BE2C (cell line): ENCODE data around the gene PDE6A.

Experiments used
- DNase-seq: peaks from one replicate; pipeline ENCODE4 v3.0.0-alpha.2; 2020
- H3K27me3 ChIP-seq: fragments of 250-450 bp; sonication (Bioruptor Pico); 2 replicates; pipeline ENCODE4 v1.5.1; 2020; ENCODE audit warnings: mild to moderate bottlenecking
- H3K36me3 ChIP-seq: fragments of 250-450 bp; sonication (Bioruptor Pico); 2 replicates; pipeline ENCODE4 v1.5.1; 2020; ENCODE audit warnings: mild to moderate bottlenecking
- H3K4me1 ChIP-seq: fragments of 250-450 bp; sonication (Bioruptor Pico); 2 replicates; pipeline ENCODE4 v1.5.1; 2020
- H3K4me3 ChIP-seq: 2 replicates; pipeline ENCODE4 v1.5.1; 2011; ENCODE audit warnings: low read depth, low read length
- H3K9me3 ChIP-seq: fragments of 250-450 bp; sonication (Bioruptor Pico); 2 replicates; pipeline ENCODE4 v1.5.1; 2020
- TF ChIP-seq, protein P1 (sequence below): IDR thresholded peaks from 2 replicates; pipeline ENCODE4 v1.5.1; 2012; ENCODE audit warnings: mild to moderate bottlenecking, low read depth, low read length

PDE6A gene

DNA sequence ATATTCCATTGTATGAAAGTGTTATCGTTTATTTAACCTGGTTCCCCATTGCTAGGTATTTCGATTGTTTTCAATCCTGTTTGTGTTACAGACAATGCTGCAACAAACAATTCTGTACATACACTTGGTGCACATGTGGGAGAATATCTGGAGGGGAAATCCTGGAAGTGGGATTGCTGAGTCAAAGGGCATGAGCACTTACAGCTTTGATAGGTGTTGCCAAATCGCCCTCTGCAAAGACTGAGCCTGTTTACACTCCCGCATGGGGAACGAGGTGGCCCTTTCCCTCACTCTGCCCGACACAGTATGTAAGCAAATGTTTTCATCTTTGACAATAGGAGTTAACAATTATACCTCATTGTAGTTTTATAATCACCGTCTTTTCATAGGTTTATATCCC, 66.2 kb downstream of the PDE6A start:
- TF ChIP-seq, protein P1, sequence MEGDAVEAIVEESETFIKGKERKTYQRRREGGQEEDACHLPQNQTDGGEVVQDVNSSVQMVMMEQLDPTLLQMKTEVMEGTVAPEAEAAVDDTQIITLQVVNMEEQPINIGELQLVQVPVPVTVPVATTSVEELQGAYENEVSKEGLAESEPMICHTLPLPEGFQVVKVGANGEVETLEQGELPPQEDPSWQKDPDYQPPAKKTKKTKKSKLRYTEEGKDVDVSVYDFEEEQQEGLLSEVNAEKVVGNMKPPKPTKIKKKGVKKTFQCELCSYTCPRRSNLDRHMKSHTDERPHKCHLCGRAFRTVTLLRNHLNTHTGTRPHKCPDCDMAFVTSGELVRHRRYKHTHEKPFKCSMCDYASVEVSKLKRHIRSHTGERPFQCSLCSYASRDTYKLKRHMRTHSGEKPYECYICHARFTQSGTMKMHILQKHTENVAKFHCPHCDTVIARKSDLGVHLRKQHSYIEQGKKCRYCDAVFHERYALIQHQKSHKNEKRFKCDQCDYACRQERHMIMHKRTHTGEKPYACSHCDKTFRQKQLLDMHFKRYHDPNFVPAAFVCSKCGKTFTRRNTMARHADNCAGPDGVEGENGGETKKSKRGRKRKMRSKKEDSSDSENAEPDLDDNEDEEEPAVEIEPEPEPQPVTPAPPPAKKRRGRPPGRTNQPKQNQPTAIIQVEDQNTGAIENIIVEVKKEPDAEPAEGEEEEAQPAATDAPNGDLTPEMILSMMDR: no peak
- Histone ChIP-seq H3K4me1 (no peaks in the 10 kb centered on the region), H3K36me3 (no peaks in the 10 kb centered on the region), H3K9me3 (no peaks in the 10 kb centered on the region), H3K27me3 (no peaks in the 10 kb centered on the region), H3K4me3 (no peak overlapping the region)
- DNase-seq: no peak

DNA sequence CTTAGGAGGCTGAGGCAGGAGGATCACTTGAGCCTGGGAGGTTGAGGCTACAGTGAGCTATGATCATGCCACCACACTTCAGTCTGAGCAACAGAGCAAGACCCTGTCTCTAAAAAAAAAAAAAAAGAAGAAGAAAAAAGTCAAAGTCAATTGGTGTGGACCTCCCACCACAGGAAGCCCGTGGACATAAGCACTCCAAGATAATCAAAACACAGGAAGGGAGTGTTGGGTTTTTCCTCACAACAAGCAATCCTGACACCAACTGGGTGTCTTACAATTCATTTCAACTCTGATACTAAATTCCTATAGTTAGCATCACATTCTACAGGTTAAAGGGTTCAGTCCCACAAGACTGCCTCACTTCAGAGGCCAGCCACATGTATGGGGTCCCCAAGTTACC, 70.7 kb downstream of the PDE6A start:
- no peak for DNase-seq
- TF ChIP-seq, protein P1: no peak
- H3K4me3 ChIP-seq: no peak overlapping the region

DNA sequence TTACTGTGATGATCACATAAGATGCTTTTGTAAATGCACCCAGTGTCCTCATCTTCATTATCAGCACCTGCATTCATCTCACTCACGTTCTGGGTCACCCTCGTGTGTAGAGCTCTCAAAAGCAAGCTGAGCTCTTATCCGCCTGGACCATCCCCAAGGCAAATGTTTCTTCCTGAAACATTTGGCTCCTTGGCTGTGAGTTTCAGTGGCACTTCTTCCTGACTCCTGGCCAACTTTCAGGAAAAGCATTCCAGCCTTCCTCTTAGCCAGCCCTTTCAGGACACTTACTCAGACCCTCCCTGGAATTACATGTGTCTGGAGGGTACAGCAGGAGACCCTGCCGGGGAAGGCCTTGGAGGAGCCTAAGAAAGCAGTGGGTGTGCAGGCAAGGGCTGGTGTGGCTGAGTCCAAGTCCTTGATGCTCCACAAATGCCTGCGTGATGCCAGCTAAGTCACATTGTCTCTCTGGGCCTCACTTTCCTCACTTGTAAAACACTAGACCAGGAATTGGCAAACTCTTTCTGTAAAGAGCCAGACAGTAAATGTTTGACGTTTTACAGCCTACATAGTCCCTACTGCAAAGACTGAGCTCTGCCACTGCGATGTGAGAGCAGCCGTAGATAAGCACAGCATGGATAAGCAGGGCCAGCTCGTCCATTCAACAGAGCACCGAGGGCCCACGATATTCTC, 72.1 kb downstream of the PDE6A start:
- H3K4me3 ChIP-seq: no peak overlapping the region
- no peaks in the 10 kb centered on the region for H3K4me1 ChIP-seq
- no peaks in the 10 kb centered on the region for H3K36me3 ChIP-seq
- DNase-seq: no peak
- TF ChIP-seq, protein P1: no peak
- H3K9me3 ChIP-seq: no peaks in the 10 kb centered on the region
- no peaks in the 10 kb centered on the region for H3K27me3 ChIP-seq

More for the DNA sequence above, 70.7 kb downstream of the PDE6A start:
- H3K27me3 ChIP-seq: no peaks in the 10 kb centered on the region
- no peaks in the 10 kb centered on the region for H3K9me3 ChIP-seq
- no peaks in the 10 kb centered on the region for H3K36me3 ChIP-seq
- H3K4me1 ChIP-seq: no peaks in the 10 kb centered on the region

DNA sequence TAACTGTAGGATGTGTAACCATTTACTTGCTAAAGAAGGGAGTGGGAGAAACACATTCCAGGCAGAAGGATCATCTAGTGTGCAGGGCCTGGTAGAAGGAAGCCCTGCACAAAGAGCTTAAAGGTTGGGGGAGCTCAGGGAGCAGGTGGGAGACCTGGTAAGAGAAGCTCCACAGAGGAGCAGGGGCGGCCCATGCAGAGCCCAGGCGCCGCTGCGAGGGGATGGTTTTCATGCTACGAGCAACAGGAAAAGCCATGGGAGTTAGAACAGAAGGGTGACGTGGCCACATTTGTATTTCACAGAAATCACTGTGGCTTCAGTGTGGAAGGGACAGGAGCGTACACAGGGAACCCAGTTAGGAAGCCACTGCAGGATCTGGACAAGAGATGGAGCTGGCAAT, 73.1 kb downstream of the PDE6A start:
- no peak for DNase-seq
- TF ChIP-seq, protein P1: no peak

DNA sequence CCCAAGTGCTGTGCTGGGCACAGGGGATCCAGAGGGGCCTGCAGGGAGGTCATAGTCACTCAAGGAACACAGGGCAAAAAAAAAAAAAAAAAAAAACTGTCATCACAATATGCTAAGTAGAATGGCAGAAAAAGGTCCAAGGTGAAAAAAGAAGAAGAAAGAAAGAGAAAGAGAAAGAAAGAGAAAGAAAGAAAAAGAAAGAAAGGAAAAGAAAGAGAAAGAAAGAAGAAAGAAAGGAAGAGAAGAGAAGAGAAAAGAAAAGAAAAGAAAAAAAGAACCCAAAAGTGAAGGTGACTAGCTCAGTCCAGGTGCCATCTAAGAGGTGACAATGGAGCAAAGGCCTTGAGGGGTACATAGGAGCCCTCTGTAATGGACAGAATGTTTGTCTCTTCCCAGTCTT, 73.9 kb downstream of the PDE6A start:
- H3K36me3 ChIP-seq: no peaks in the 10 kb centered on the region
- H3K4me1 ChIP-seq: no peaks in the 10 kb centered on the region
- H3K27me3 ChIP-seq: no peaks in the 10 kb centered on the region
- H3K9me3 ChIP-seq: no peaks in the 10 kb centered on the region
- TF ChIP-seq, protein P1: no peak
- no peak for DNase-seq
- H3K4me3 ChIP-seq: no peak overlapping the region

More for the DNA sequence above, 73.1 kb downstream of the PDE6A start:
- no peaks in the 10 kb centered on the region for H3K36me3 ChIP-seq
- H3K4me3 ChIP-seq: no peak overlapping the region
- H3K9me3 ChIP-seq: no peaks in the 10 kb centered on the region
- H3K4me1 ChIP-seq: no peaks in the 10 kb centered on the region
- H3K27me3 ChIP-seq: no peaks in the 10 kb centered on the region

DNA sequence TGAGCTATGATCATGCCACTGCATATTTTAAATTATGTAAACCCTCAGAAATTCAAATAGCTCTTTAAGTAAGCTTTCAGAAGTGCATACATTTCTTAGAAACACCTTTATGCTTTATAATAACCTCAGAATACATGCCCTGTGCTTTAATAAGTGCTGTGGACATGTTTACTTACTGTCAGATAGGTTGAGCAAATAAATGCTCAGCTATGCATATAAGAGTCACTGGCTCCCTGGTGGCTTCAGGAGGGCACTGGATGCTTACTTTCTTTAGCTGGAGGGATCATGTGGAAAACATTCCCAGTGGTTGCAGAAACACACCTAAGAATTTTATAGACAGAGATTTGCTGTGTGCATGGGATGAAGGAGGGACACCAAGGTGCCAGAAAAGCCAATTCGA, 74.4 kb downstream of the PDE6A start:
- H3K36me3 ChIP-seq: no peaks in the 10 kb centered on the region
- TF ChIP-seq, protein P1: no peak
- H3K27me3 ChIP-seq: no peaks in the 10 kb centered on the region
- no peaks in the 10 kb centered on the region for H3K9me3 ChIP-seq
- H3K4me1 ChIP-seq: no peaks in the 10 kb centered on the region
- no peak for DNase-seq
- no peak overlapping the region for H3K4me3 ChIP-seq
